Activated CD4-positive, alpha-beta memory T cell treated with anti-CD3 and anti-CD28 coated beads, Interleukin-2, amount 10 ng/mL, durations not matched to agents 7 days and 5 days (primary cell): ENCODE data around the gene BBLN. TPM values are rescaled to one million over a fixed set of nuclear protein-coding genes. Genes with fewer than 3 reads are reported as not detected.
"Not testable (repeated sequence)": the region's sequence is repeated elsewhere in the genome, so short reads cannot be mapped to it uniquely, and the experiment has no call there.

Experiments used
- CTCF ChIA-PET: fragments of 350-600 bp; sonication (Branson Sonifier 250); formaldehyde crosslinking; loops from one replicate; lab custom pipeline; 2021; ENCODE audit warnings: antibody characterized with exemption, inconsistent platforms; lab: Charles Lee
- POLR2A ChIA-PET: fragments of 350-600 bp; sonication (Branson Sonifier 250); formaldehyde crosslinking; loops from one replicate; lab custom pipeline; 2021; ENCODE audit warnings: antibody characterized with exemption; lab: Charles Lee
- DNase-seq: peaks from one replicate; pipeline ENCODE4 v3.0.0-alpha.2; 2020
- H3K27ac Mint-ChIP-seq: one replicate; pipeline ENCODE4 v1.8.0; 2021; ENCODE audit warnings: mild to moderate bottlenecking, mixed read lengths
- H3K27me3 Mint-ChIP-seq: one replicate; pipeline ENCODE4 v1.8.0; 2021; ENCODE audit warnings: mixed read lengths
- H3K36me3 Mint-ChIP-seq: one replicate; pipeline ENCODE4 v1.8.0; 2021; ENCODE audit warnings: low read depth, mixed read lengths
- H3K4me1 Mint-ChIP-seq: one replicate; pipeline ENCODE4 v1.8.0; 2021; ENCODE audit warnings: mixed read lengths
- H3K4me3 Mint-ChIP-seq: one replicate; pipeline ENCODE4 v1.8.0; 2021; ENCODE audit warnings: mild to moderate bottlenecking, mixed read lengths
- H3K9me3 Mint-ChIP-seq: one replicate; pipeline ENCODE4 v1.8.0; 2021; ENCODE audit warnings: mixed read lengths
- total RNA-seq, 2 experiments: library from RNA; stranded (reverse); gene quantifications; one replicate each; pipeline ENCODE4 v1.2.3, GENCODE V29; 2021

The BBLN gene
- total RNA-seq, 2 experiments from 2014 or later = 91.3 to 94.1 TPM

- Mint-ChIP-seq H3K4me1 (peaks cover 36% of the 10 kb centered on the region), H3K27me3 (peaks cover 20% of the 10 kb centered on the region), H3K4me3 (peak overlapping the region; percentile 91), H3K27ac (peak overlapping the region; percentile 96), H3K9me3 (no peaks in the 10 kb centered on the region), H3K36me3 (peaks cover 10% of the 10 kb centered on the region)
- ChIA-PET CTCF (interaction anchor here (0.7 to 2.1 kb wide), 15 partner anchors 9 to 213 kb away, joined by 3 to 14 read pairs (median 3); partner anchors contain the start of genes NAIF1, SLC25A25 and ST6GALNAC4), POLR2A (interaction anchor here (0.9 to 3.0 kb wide), 5 partner anchors 10 to 59 kb away, joined by 3 to 19 read pairs (median 4); partner anchors contain the start of genes BBLN and SLC25A25)
- DNase-seq = peak; percentile 86
Measured at GRCh38 chr9:128127990-128128835, 31.9 kb upstream of the BBLN start.

- H3K4me1 Mint-ChIP-seq = peaks cover 36% of the 10 kb centered on the region
- peaks cover 28% of the 10 kb centered on the region for H3K27me3 Mint-ChIP-seq
- peak overlapping the region; percentile 96 for H3K27ac Mint-ChIP-seq
- ChIA-PET POLR2A (interaction anchor here (0.9 to 3.0 kb wide), 4 partner anchors 11 to 35 kb away, joined by 3 to 19 read pairs (median 5); partner anchors contain the start of gene BBLN), CTCF (interaction anchor here (0.7 to 2.1 kb wide), 16 partner anchors 8 to 212 kb away, joined by 3 to 14 read pairs (median 3); partner anchors contain the start of genes NAIF1, SLC25A25 and ST6GALNAC4)
- H3K36me3 Mint-ChIP-seq = peaks cover 3% of the 10 kb centered on the region
- H3K4me3 Mint-ChIP-seq = peak overlapping the region; percentile 91
- no peaks in the 10 kb centered on the region for H3K9me3 Mint-ChIP-seq
- DNase-seq = no peak
Measured at GRCh38 chr9:128128836-128129590, 31.1 kb upstream of the BBLN start.

- H3K27ac Mint-ChIP-seq, H3K36me3 Mint-ChIP-seq, H3K9me3 Mint-ChIP-seq: not testable (repeated sequence)
- CTCF ChIA-PET = interaction anchor here (2.0 kb wide), 1 partner anchor 12 kb away, joined by 8 read pairs; no protein-coding TSS in a partner anchor
- POLR2A ChIA-PET = interaction anchor here (3.0 kb wide), 1 partner anchor 30 kb away, joined by 19 read pairs; the partner anchor contains the start of gene BBLN
- H3K27me3 Mint-ChIP-seq = peaks cover 35% of the 10 kb centered on the region
- peaks cover 31% of the 10 kb centered on the region for H3K4me1 Mint-ChIP-seq
- DNase-seq = peak; percentile 64
- H3K4me3 Mint-ChIP-seq = peak overlapping the region; percentile 62
Measured at GRCh38 chr9:128129976-128130590, 30.0 kb upstream of the BBLN start.

GRCh38 chr9:128130651-128131050 lies 29.4 kb upstream of the BBLN start:
- H3K9me3 Mint-ChIP-seq, H3K4me3 Mint-ChIP-seq, CTCF ChIA-PET, DNase-seq, H3K27ac Mint-ChIP-seq, H3K36me3 Mint-ChIP-seq, POLR2A ChIA-PET: not testable (repeated sequence)
- peaks cover 41% of the 10 kb centered on the region for H3K27me3 Mint-ChIP-seq
- H3K4me1 Mint-ChIP-seq = peaks cover 27% of the 10 kb centered on the region

- H3K4me3 Mint-ChIP-seq, H3K9me3 Mint-ChIP-seq, CTCF ChIA-PET, H3K36me3 Mint-ChIP-seq, POLR2A ChIA-PET, DNase-seq, H3K27ac Mint-ChIP-seq: not testable (repeated sequence)
- peaks cover 25% of the 10 kb centered on the region for H3K4me1 Mint-ChIP-seq
- H3K27me3 Mint-ChIP-seq = peaks cover 41% of the 10 kb centered on the region
Measured at GRCh38 chr9:128131346-128131745, 28.7 kb upstream of the BBLN start.

GRCh38 chr9:128132139-128132538 lies 27.9 kb upstream of the BBLN start:
- POLR2A ChIA-PET, H3K9me3 Mint-ChIP-seq, H3K27ac Mint-ChIP-seq, DNase-seq, H3K36me3 Mint-ChIP-seq, CTCF ChIA-PET, H3K4me3 Mint-ChIP-seq: not testable (repeated sequence)
- Mint-ChIP-seq H3K27me3 (peaks cover 41% of the 10 kb centered on the region), H3K4me1 (peaks cover 23% of the 10 kb centered on the region)

- H3K27ac Mint-ChIP-seq, CTCF ChIA-PET, H3K36me3 Mint-ChIP-seq, DNase-seq, POLR2A ChIA-PET, H3K4me3 Mint-ChIP-seq, H3K9me3 Mint-ChIP-seq, H3K4me1 Mint-ChIP-seq: not testable (repeated sequence)
- H3K27me3 Mint-ChIP-seq = peaks cover 41% of the 10 kb centered on the region
Measured at GRCh38 chr9:128135561-128135960, 24.5 kb upstream of the BBLN start.

- ChIA-PET CTCF (interaction anchor here (1.7 to 1.8 kb wide), 2 partner anchors 9 to 19 kb away, joined by 5 to 10 read pairs; partner anchors contain the start of gene PTGES2), POLR2A (no interaction called here)
- Mint-ChIP-seq H3K4me3 (no peak overlapping the region), H3K27ac (no peak overlapping the region), H3K27me3 (peaks cover 29% of the 10 kb centered on the region), H3K4me1 (peaks cover 14% of the 10 kb centered on the region), H3K9me3 (no peaks in the 10 kb centered on the region), H3K36me3 (no peaks in the 10 kb centered on the region)
- no peak for DNase-seq
Measured at GRCh38 chr9:128136816-128137793, 23.0 kb upstream of the BBLN start.

GRCh38 chr9:128138001-128138400 lies 22.1 kb upstream of the BBLN start:
- Mint-ChIP-seq H3K27me3 (peaks cover 23% of the 10 kb centered on the region), H3K4me1 (peaks cover 22% of the 10 kb centered on the region), H3K36me3 (no peaks in the 10 kb centered on the region), H3K4me3 (no peak overlapping the region), H3K9me3 (no peaks in the 10 kb centered on the region), H3K27ac (no peak overlapping the region)
- no peak for DNase-seq
- ChIA-PET CTCF (interaction anchor here (1.7 to 1.8 kb wide), 2 partner anchors 10 to 20 kb away, joined by 5 to 10 read pairs; partner anchors contain the start of gene PTGES2), POLR2A (no interaction called here)

GRCh38 chr9:128139621-128140020 lies 20.4 kb upstream of the BBLN start:
- H3K9me3 Mint-ChIP-seq = no peaks in the 10 kb centered on the region
- H3K27ac Mint-ChIP-seq = no peak overlapping the region
- no peak overlapping the region for H3K4me3 Mint-ChIP-seq
- H3K27me3 Mint-ChIP-seq = peaks cover 9% of the 10 kb centered on the region
- no peak for DNase-seq
- POLR2A ChIA-PET = no interaction called here
- peaks cover 26% of the 10 kb centered on the region for H3K4me1 Mint-ChIP-seq
- CTCF ChIA-PET = no interaction called here
- H3K36me3 Mint-ChIP-seq = no peaks in the 10 kb centered on the region

GRCh38 chr9:128141604-128142003 lies 18.5 kb upstream of the BBLN start:
- H3K9me3 Mint-ChIP-seq = no peaks in the 10 kb centered on the region
- CTCF ChIA-PET = interaction anchor here (1.2 to 2.7 kb wide), 3 partner anchors 9 to 24 kb away, joined by 4 to 8 read pairs (median 6); no protein-coding TSS in a partner anchor
- no peak for DNase-seq
- peaks cover 19% of the 10 kb centered on the region for H3K4me1 Mint-ChIP-seq
- POLR2A ChIA-PET = interaction anchor here (1.5 kb wide), 1 partner anchor 13 kb away, joined by 6 read pairs; no protein-coding TSS in a partner anchor
- H3K36me3 Mint-ChIP-seq = no peaks in the 10 kb centered on the region
- peak overlapping the region; percentile 67 for H3K27ac Mint-ChIP-seq
- H3K4me3 Mint-ChIP-seq = no peak overlapping the region
- H3K27me3 Mint-ChIP-seq = no peaks in the 10 kb centered on the region
